H1 (cell line): Measurements from ENCODE around the gene NCAM1. TPM values are rescaled to one million over a fixed set of nuclear protein-coding genes. Genes with fewer than 3 reads are reported as not detected.

Experiments used
- CTCF ChIA-PET: fragments of 300-600 bp; sonication (Branson Sonifier 250); formaldehyde crosslinking; loops from one replicate; lab custom pipeline; 2021; ENCODE audit not compliant: partially characterized antibody; lab: Charles Lee
- POLR2A ChIA-PET: fragments of 300-600 bp; sonication (Branson Sonifier 250); formaldehyde crosslinking; loops from one replicate; lab custom pipeline; 2021; ENCODE audit warnings: inconsistent platforms; ENCODE audit not compliant: partially characterized antibody; lab: Charles Lee
- DNase-seq, 2 experiments: peaks; one replicate each; pipeline versions ENCODE4 v3.0.0 to v3.0.0-alpha.2; 2010 to 2022; ENCODE audit warnings: low spot score in 2 of 2, low read depth in 1 of 2, mixed read lengths in 1 of 2
- FAIRE-seq: peaks from 2 replicates; lab custom pipeline; 2011; peaks lifted over from hg19 to GRCh38; lab: Jason Lieb, UNC
- H2AFZ ChIP-seq: 2 replicates; pipeline ENCODE4 v1.8.1; 2012; ENCODE audit warnings: low read length, inconsistent platforms
- H2AK5ac ChIP-seq: 2 replicates; pipeline ENCODE4 v1.6.1; 2013; ENCODE audit warnings: low read depth, low read length
- H2BK120ac ChIP-seq: replicated peaks from 2 replicates; pipeline ENCODE3; 2013; ENCODE audit warnings: low read depth, low read length, inconsistent platforms
- H2BK12ac ChIP-seq: 2 replicates; pipeline ENCODE4 v1.6.1; 2013; ENCODE audit warnings: low read depth, low read length
- H2BK15ac ChIP-seq: 2 replicates; pipeline ENCODE4 v1.6.1; 2013; ENCODE audit warnings: low read length
- H2BK20ac ChIP-seq: 2 replicates; pipeline ENCODE4 v1.6.1; 2013; ENCODE audit warnings: low read length
- H2BK5ac ChIP-seq: 2 replicates; pipeline ENCODE4 v1.6.1; 2013; ENCODE audit warnings: low read depth, low read length
- H3K14ac ChIP-seq: 2 replicates; pipeline ENCODE4 v1.6.1; 2013; ENCODE audit warnings: inconsistent platforms; ENCODE audit not compliant: insufficient read length
- H3K18ac ChIP-seq: 2 replicates; pipeline ENCODE4 v1.6.1; 2013; ENCODE audit warnings: low read length; ENCODE audit errors: extremely low read depth
- H3K23ac ChIP-seq: 2 replicates; pipeline ENCODE4 v1.6.1; 2013; ENCODE audit warnings: inconsistent platforms; ENCODE audit not compliant: insufficient read length
- H3K23me2 ChIP-seq: 2 replicates; pipeline ENCODE4 v1.6.1; 2013; ENCODE audit warnings: low read depth, low read length
- H3K27ac ChIP-seq: 2 replicates; pipeline ENCODE4 v1.6.1; 2011; ENCODE audit warnings: low read depth, low read length, inconsistent platforms
- H3K27me3 ChIP-seq, 4 experiments: replicated peaks in 1 of 4; 1 replicate in 1 of 4; 2 replicates in 3 of 4; pipeline versions ENCODE4 v1.6.1 to v1.8.1; 2011 to 2013; ENCODE audit warnings: low read length in 3 of 4, mild to moderate bottlenecking in 3 of 4, inconsistent platforms in 2 of 4, mixed read lengths in 2 of 4, moderate library complexity in 1 of 4; ENCODE audit not compliant: control insufficient read depth in 3 of 4, insufficient read depth in 3 of 4; ENCODE audit errors: extremely low read depth in 1 of 4
- H3K36me3 ChIP-seq, 4 experiments: 2 replicates each; pipeline versions ENCODE4 v1.6.1 to v1.8.1; 2011 to 2013; ENCODE audit warnings: mild to moderate bottlenecking in 4 of 4, low read length in 3 of 4, moderate library complexity in 2 of 4, control low read depth in 1 of 4, inconsistent platforms in 1 of 4; ENCODE audit not compliant: insufficient read depth in 4 of 4, control insufficient read depth in 2 of 4
- H3K4ac ChIP-seq: replicated peaks from 2 replicates; pipeline ENCODE3; 2013; ENCODE audit warnings: low read length, low read depth, mixed read lengths, inconsistent platforms; ENCODE audit not compliant: insufficient read length
- H3K4me1 ChIP-seq, 4 experiments: replicated peaks in 1 of 4; 1 replicate in 1 of 4; 2 replicates in 3 of 4; pipeline versions ENCODE4 v1.6.1 to v1.8.1; 2011 to 2013; ENCODE audit warnings: low read length in 3 of 4, inconsistent platforms in 2 of 4, mixed read lengths in 1 of 4; ENCODE audit not compliant: insufficient read depth in 4 of 4, control insufficient read depth in 3 of 4
- H3K4me2 ChIP-seq, 2 experiments: 2 replicates each; pipeline versions ENCODE4 v1.6.1 to v1.8.1; 2011 to 2013; ENCODE audit warnings: low read depth in 2 of 2, low read length in 2 of 2, control low read depth in 1 of 2, inconsistent platforms in 1 of 2, mild to moderate bottlenecking in 1 of 2; ENCODE audit not compliant: insufficient read depth in 1 of 2
- H3K4me3 ChIP-seq, 4 experiments: fragments of 200-600, 300-600 bp in 1 of 4; sonication (generic), shearing (Covaris generic), sonication (Bioruptor Twin) in 1 of 4; 2 replicates each; pipeline versions ENCODE4 v1.5.1 to v1.8.1; 2011 to 2016; ENCODE audit warnings: low read length in 4 of 4, low read depth in 3 of 4, control low read depth in 2 of 4, inconsistent platforms in 2 of 4, mild to moderate bottlenecking in 2 of 4, mixed read lengths in 1 of 4, moderate library complexity in 1 of 4; ENCODE audit not compliant: insufficient read depth in 2 of 4; ENCODE audit errors: extremely low read depth in 1 of 4
- H3K56ac ChIP-seq: replicated peaks from 2 replicates; pipeline ENCODE3; 2013; ENCODE audit warnings: low read depth, mild to moderate bottlenecking, mixed read lengths, low read length, inconsistent platforms; ENCODE audit not compliant: insufficient read length
- H3K79me1 ChIP-seq: 2 replicates; pipeline ENCODE4 v1.6.1; 2013; ENCODE audit warnings: low read depth, low read length, control low read depth
- H3K79me2 ChIP-seq, 2 experiments: 2 replicates each; pipeline versions ENCODE4 v1.6.1 to v1.8.1; 2012 to 2013; ENCODE audit warnings: low read length in 2 of 2, mild to moderate bottlenecking in 2 of 2, inconsistent platforms in 1 of 2; ENCODE audit not compliant: insufficient read depth in 2 of 2, control insufficient read depth in 1 of 2
- H3K9ac ChIP-seq, 4 experiments: replicated peaks in 1 of 4; 1 replicate in 1 of 4; 2 replicates in 3 of 4; pipeline versions ENCODE4 v1.6.1 to v1.8.1; 2011 to 2013; ENCODE audit warnings: low read depth in 3 of 4, low read length in 3 of 4, control low read depth in 2 of 4, mild to moderate bottlenecking in 2 of 4, moderate library complexity in 2 of 4, inconsistent platforms in 1 of 4; ENCODE audit errors: extremely low read depth in 1 of 4
- H3K9me3 ChIP-seq, 2 experiments: 2 replicates each; pipeline versions ENCODE4 v1.6.1 to v1.8.1; 2012 to 2013; ENCODE audit warnings: mild to moderate bottlenecking in 2 of 2, moderate library complexity in 2 of 2, control low read depth in 1 of 2, inconsistent platforms in 1 of 2, low read depth in 1 of 2, low read length in 1 of 2, mixed read lengths in 1 of 2; ENCODE audit not compliant: insufficient read depth in 2 of 2
- H4K20me1 ChIP-seq, 2 experiments: replicated peaks in 1 of 2; 2 replicates each; pipeline versions ENCODE3 to v1.8.1; 2011 to 2013; ENCODE audit warnings: inconsistent platforms in 2 of 2, low read length in 2 of 2, mild to moderate bottlenecking in 1 of 2; ENCODE audit not compliant: insufficient read depth in 2 of 2, control insufficient read depth in 1 of 2
- H4K5ac ChIP-seq: 2 replicates; pipeline ENCODE4 v1.6.1; 2013; ENCODE audit warnings: low read length, low read depth, mixed read lengths, inconsistent platforms; ENCODE audit not compliant: insufficient read length
- H4K8ac ChIP-seq: 2 replicates; pipeline ENCODE4 v1.8.0; 2013; ENCODE audit warnings: mild to moderate bottlenecking, moderate library complexity, low read length, inconsistent platforms; ENCODE audit not compliant: insufficient read depth; ENCODE audit errors: extremely low read depth
- H4K91ac ChIP-seq: replicated peaks from 2 replicates; pipeline ENCODE3; 2013; ENCODE audit warnings: low read length, mixed read lengths, inconsistent platforms; ENCODE audit not compliant: insufficient read length
- EZH2 ChIP-seq: fragments of 200-600 bp; sonication (generic); IDR thresholded peaks from 2 replicates; pipeline ENCODE4 v1.7.1; 2012; ENCODE audit warnings: low read depth, mild to moderate bottlenecking, moderate library complexity, low read length, inconsistent platforms; ENCODE audit not compliant: severe bottlenecking
- GTF2F1 ChIP-seq: IDR thresholded peaks from 2 replicates; pipeline ENCODE4 v1.6.1; 2012; ENCODE audit warnings: low read depth, low read length, improper control_type of control experiment, borderline replicate concordance
- TAF1 ChIP-seq: IDR thresholded peaks from 2 replicates; pipeline ENCODE4 v1.6.1; 2011; ENCODE audit warnings: mild to moderate bottlenecking, low read depth, low read length
- YY1 ChIP-seq: IDR thresholded peaks from 2 replicates; pipeline ENCODE4 v1.6.1; 2011; ENCODE audit warnings: low read depth, mild to moderate bottlenecking, low read length
- WGBS, 2 experiments: shearing (Covaris generic) in 1 of 2; methylation state at CpG; one replicate each; pipeline versions ENCODE4 v1.1.6 to v1.1.7; 2013 to 2015; ENCODE audit warnings: low lambda C conversion rate in 2 of 2, mixed read lengths in 2 of 2, inconsistent platforms in 1 of 2, low coverage in 1 of 2, missing lambda C conversion rate in 1 of 2; ENCODE audit not compliant: insufficient replicate concordance in 2 of 2, insufficient coverage in 1 of 2, insufficient read length in 1 of 2; ENCODE audit errors: extremely low coverage in 1 of 2, missing lambda C conversion rate in 1 of 2; 5-methylcytosine and 5-hydroxymethylcytosine counted together
- polyA plus RNA-seq, 7 experiments: library from polyadenylated mRNA; depleted of rRNA in 3 of 7; stranded (reverse) in 5 of 7; unstranded in 2 of 7; fragments of >200 nt in 5 of 7; fragments of 200-250 nt in 2 of 7; gene quantifications; 1 replicate in 5 of 7; 2 replicates in 1 of 7; 4 replicates in 1 of 7; pipeline versions ENCODE4 v1.2.1 to v1.2.3, GENCODE V29; 2011 to 2013; ENCODE audit warnings: missing spikeins in 2 of 7, mixed read lengths in 2 of 7
- total RNA-seq: library from RNA; stranded (reverse); fragmentation: NEBNext Ultra II Directional; extraction: Animal tissue kit (Norgen Biotek cat#: 25700); gene quantifications from 2 replicates; pipeline ENCODE4 v1.2.1, GENCODE V29; 2021
- TF ChIP-seq, protein P1 (sequence below): IDR thresholded peaks from 2 replicates; pipeline ENCODE4 v1.6.1; 2012; ENCODE audit warnings: inconsistent platforms
- TF ChIP-seq, protein P2 (sequence below): IDR thresholded peaks from 2 replicates; pipeline ENCODE4 v1.6.1; 2011; ENCODE audit warnings: low read depth, mild to moderate bottlenecking, low read length; ENCODE audit not compliant: insufficient read depth
- TF ChIP-seq, protein P3 (sequence below): IDR thresholded peaks from 2 replicates; pipeline ENCODE4 v1.6.1; 2012; ENCODE audit warnings: inconsistent platforms

Gene NCAM1
- total and polyA plus RNA-seq, 2 of the 8 experiments (the other 6 are each of a cell fraction or from before 2014, with no cell fraction given), result 3.1 to 4.3 TPM

DNA sequence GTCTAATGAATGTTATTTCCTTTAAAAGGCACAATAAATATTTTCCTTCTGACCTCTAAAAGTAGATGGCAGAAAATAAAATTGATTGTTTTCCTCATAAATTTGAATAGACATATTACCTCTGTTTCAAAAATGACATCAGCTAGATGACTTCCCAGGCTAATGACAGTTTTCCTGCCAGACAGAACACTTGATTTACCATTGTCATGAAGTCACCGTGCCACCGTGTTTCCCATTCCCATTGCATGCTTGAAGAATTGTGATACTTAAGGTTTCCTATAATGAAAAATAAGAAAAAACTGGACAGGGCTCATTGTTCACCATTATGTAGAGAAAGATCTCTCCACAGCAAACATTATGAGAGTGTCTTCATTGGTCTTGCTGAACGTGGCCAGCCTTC is 151.1 kb downstream of the NCAM1 start:
- Histone ChIP-seq H2AK5ac (no peak overlapping the region), H3K4me1 (no peaks in the 10 kb centered on the region), H3K36me3 (no peaks in the 10 kb centered on the region), H2AFZ (no peak overlapping the region), H2BK120ac (no peak overlapping the region), H3K79me1 (no peaks in the 10 kb centered on the region), H4K20me1 (no peaks in the 10 kb centered on the region), H3K4me3 (no peak overlapping the region), H3K4me2 (no peak overlapping the region), H2BK15ac (no peak overlapping the region), H3K27ac (no peak overlapping the region), H4K91ac (no peak overlapping the region), H3K23me2 (no peaks in the 10 kb centered on the region), H3K23ac (no peak overlapping the region), H3K79me2 (no peaks in the 10 kb centered on the region), H3K14ac (no peak overlapping the region), H2BK12ac (no peak overlapping the region), H3K9ac (no peak overlapping the region), H3K27me3 (no peaks in the 10 kb centered on the region), H4K5ac (no peak overlapping the region), H2BK20ac (no peak overlapping the region), H3K18ac (no peak overlapping the region), H3K9me3 (no peaks in the 10 kb centered on the region), H4K8ac (no peak overlapping the region), H3K56ac (no peak overlapping the region), H2BK5ac (no peak overlapping the region), H3K4ac (no peak overlapping the region)
- DNase-seq (no peak), FAIRE-seq (no peak)
- CTCF ChIA-PET, result interaction anchor here (1.8 to 3.3 kb wide), 3 partner anchors 16 to 528 kb away, joined by 7 to 21 read pairs (median 20); no protein-coding TSS in a partner anchor
- POLR2A ChIA-PET, result no interaction called here
- no peak for TF ChIP-seq TAF1
- TF ChIP-seq, protein P1, sequence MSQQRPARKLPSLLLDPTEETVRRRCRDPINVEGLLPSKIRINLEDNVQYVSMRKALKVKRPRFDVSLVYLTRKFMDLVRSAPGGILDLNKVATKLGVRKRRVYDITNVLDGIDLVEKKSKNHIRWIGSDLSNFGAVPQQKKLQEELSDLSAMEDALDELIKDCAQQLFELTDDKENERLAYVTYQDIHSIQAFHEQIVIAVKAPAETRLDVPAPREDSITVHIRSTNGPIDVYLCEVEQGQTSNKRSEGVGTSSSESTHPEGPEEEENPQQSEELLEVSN, result no peak
- TF ChIP-seq, protein P2, sequence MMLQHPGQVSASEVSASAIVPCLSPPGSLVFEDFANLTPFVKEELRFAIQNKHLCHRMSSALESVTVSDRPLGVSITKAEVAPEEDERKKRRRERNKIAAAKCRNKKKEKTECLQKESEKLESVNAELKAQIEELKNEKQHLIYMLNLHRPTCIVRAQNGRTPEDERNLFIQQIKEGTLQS, result no peak
- TF ChIP-seq YY1, result no peak
- TF ChIP-seq EZH2, result no peak
- TF ChIP-seq GTF2F1, result no peak
- TF ChIP-seq, protein P3, sequence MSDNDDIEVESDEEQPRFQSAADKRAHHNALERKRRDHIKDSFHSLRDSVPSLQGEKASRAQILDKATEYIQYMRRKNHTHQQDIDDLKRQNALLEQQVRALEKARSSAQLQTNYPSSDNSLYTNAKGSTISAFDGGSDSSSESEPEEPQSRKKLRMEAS, result no peak
- WGBS, 2 experiments, result 94% methylated on average over 3 of the region's 3 CpGs; no CpG with 5 or more reads in 1 of the 2 experiments
